Neural progenitor cell (in vitro differentiated cells): Measurements from ENCODE around the gene OTULIN. TPM values are rescaled to one million over a fixed set of nuclear protein-coding genes. Genes with fewer than 3 reads are reported as not detected.

ENCODE experiments used
- DNase-seq: peaks from one replicate; pipeline ENCODE4 v3.0.0-alpha.2; 2016; ENCODE audit warnings: low spot score
- H2AFZ ChIP-seq: fragments of 200-600 bp; sonication (generic); replicated peaks from 2 replicates; pipeline ENCODE4 v1.6.1; 2016; ENCODE audit warnings: antibody characterized with exemption
- H3F3A ChIP-seq: fragments of 200-600 bp; sonication (generic); 2 replicates; pipeline ENCODE4 v1.6.1; 2016; ENCODE audit warnings: antibody characterized with exemption, low read depth
- H3K27ac ChIP-seq: fragments of 200-600 bp; sonication (generic); 2 replicates; pipeline ENCODE4 v1.5.1; 2016; ENCODE audit warnings: mild to moderate bottlenecking
- H3K27me3 ChIP-seq: fragments of 200-600 bp; sonication (generic); 2 replicates; pipeline ENCODE4 v1.6.1; 2016; ENCODE audit warnings: mild to moderate bottlenecking, moderate library complexity
- H3K36me3 ChIP-seq: fragments of 200-600 bp; sonication (generic); 2 replicates; pipeline ENCODE4 v1.5.1; 2016
- H3K4me1 ChIP-seq: fragments of 200-600 bp; sonication (generic); 2 replicates; pipeline ENCODE4 v1.6.1; 2016; ENCODE audit warnings: mixed run types
- H3K4me2 ChIP-seq: fragments of 200-600 bp; sonication (generic); 2 replicates; pipeline ENCODE4 v1.6.1; 2016
- H3K4me3 ChIP-seq: fragments of 200-600 bp; sonication (generic); 2 replicates; pipeline ENCODE4 v1.5.1; 2016
- H3K79me2 ChIP-seq: fragments of 200-600 bp; sonication (generic); 2 replicates; pipeline ENCODE4 v1.6.1; 2016; ENCODE audit warnings: low read depth
- H3K9ac ChIP-seq: fragments of 200-600 bp; sonication (generic); 2 replicates; pipeline ENCODE4 v1.6.1; 2016
- H3K9me3 ChIP-seq: fragments of 200-600 bp; sonication (generic); 2 replicates; pipeline ENCODE4 v1.5.1; 2016; ENCODE audit warnings: low read depth
- H4K20me1 ChIP-seq: fragments of 200-600 bp; sonication (generic); 2 replicates; pipeline ENCODE4 v1.6.1; 2016; ENCODE audit warnings: low read depth
- H3K27ac Mint-ChIP-seq: 3 replicates; pipeline ENCODE4 v1.8.0; 2021; ENCODE audit warnings: mixed read lengths
- H3K27me3 Mint-ChIP-seq: 2 replicates; pipeline ENCODE4 v1.8.0; 2022; ENCODE audit warnings: low read depth, mild to moderate bottlenecking, inconsistent platforms, moderate library complexity, mixed read lengths; ENCODE audit not compliant: insufficient read depth
- H3K36me3 Mint-ChIP-seq: 3 replicates; pipeline ENCODE4 v1.8.0; 2021; ENCODE audit warnings: mixed read lengths
- H3K4me1 Mint-ChIP-seq: 3 replicates; pipeline ENCODE4 v1.8.0; 2021; ENCODE audit warnings: mixed read lengths
- H3K4me3 Mint-ChIP-seq: 3 replicates; pipeline ENCODE4 v1.8.0; 2021; ENCODE audit warnings: mild to moderate bottlenecking, moderate library complexity, mixed read lengths
- H3K9me3 Mint-ChIP-seq: 3 replicates; pipeline ENCODE4 v1.8.0; 2020; ENCODE audit warnings: mixed read lengths
- CTCF ChIP-seq: fragments of 200-600 bp; sonication (generic); IDR thresholded peaks from 2 replicates; pipeline ENCODE4 v1.5.1; 2017; ENCODE audit warnings: antibody characterized with exemption, mild to moderate bottlenecking
- EZH2 ChIP-seq: fragments of 200-600 bp; sonication (generic); IDR thresholded peaks from 2 replicates; pipeline ENCODE4 v1.6.1; 2017; ENCODE audit warnings: antibody characterized with exemption, mild to moderate bottlenecking, moderate library complexity
- EZH2phosphoT487 ChIP-seq: fragments of 200-600 bp; sonication (generic); IDR thresholded peaks from 2 replicates; pipeline ENCODE4 v1.6.1; 2017; ENCODE audit warnings: antibody characterized with exemption
- total RNA-seq: library from RNA; depleted of rRNA; stranded (reverse); fragments of >200 nt; gene quantifications from 2 replicates; pipeline ENCODE4 v1.2.3, GENCODE V29; 2015; ENCODE audit warnings: low replicate concordance

The OTULIN gene
- total RNA-seq, 1 donor from 2014 or later: 23.1 TPM

DNA sequence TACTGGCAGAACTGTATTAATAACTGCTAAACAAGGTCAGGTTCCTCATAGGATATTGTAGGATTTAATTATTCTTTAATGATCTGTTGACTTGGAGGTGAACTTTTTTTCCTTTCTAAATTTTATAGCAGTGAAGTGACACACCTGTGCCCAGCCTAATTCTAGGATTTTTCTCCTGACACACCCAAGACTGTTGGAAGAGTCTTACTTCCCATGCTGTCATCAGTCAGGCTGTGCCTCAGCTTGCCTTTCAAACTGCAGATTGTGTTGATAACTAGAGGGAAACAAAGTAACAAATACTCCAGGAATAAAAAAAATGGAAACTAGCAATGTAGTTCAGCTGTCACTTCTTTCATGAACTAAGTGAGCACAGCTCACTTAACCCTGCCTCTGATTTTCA lies 22.0 kb downstream of the OTULIN start:
- H3K27me3 ChIP-seq: no peaks in the 10 kb centered on the region
- H3K27ac ChIP-seq: no peak overlapping the region
- DNase-seq: no peak
- Mint-ChIP-seq H3K36me3 (peaks cover 36% of the 10 kb centered on the region), H3K27me3 (peaks cover 2% of the 10 kb centered on the region), H3K4me3 (no peak overlapping the region), H3K27ac (no peak overlapping the region), H3K4me1 (peaks cover 4% of the 10 kb centered on the region), H3K9me3 (no peaks in the 10 kb centered on the region)
- H3K4me1 ChIP-seq: no peaks in the 10 kb centered on the region
- TF ChIP-seq EZH2phosphoT487 (no peak), EZH2 (no peak), CTCF (no peak)
- no peaks in the 10 kb centered on the region for H3F3A ChIP-seq
- H3K4me3 ChIP-seq: no peak overlapping the region
- H4K20me1 ChIP-seq: peaks cover 5% of the 10 kb centered on the region
- no peaks in the 10 kb centered on the region for H3K9me3 ChIP-seq
- H2AFZ ChIP-seq: no peak overlapping the region
- peaks cover 15% of the 10 kb centered on the region for H3K36me3 ChIP-seq
- no peak overlapping the region for H3K4me2 ChIP-seq
- H3K9ac ChIP-seq: no peak overlapping the region
- no peaks in the 10 kb centered on the region for H3K79me2 ChIP-seq

- no peaks in the 10 kb centered on the region for H3K9me3 Mint-ChIP-seq
- Histone ChIP-seq H3K27ac (no peak overlapping the region), H3K4me1 (no peaks in the 10 kb centered on the region), H3K27me3 (no peaks in the 10 kb centered on the region), H3K79me2 (no peaks in the 10 kb centered on the region), H2AFZ (no peak overlapping the region), H3K36me3 (peaks cover 15% of the 10 kb centered on the region), H3K9ac (no peak overlapping the region), H3K4me2 (no peak overlapping the region), H3F3A (no peaks in the 10 kb centered on the region), H3K9me3 (no peaks in the 10 kb centered on the region), H3K4me3 (no peak overlapping the region), H4K20me1 (peaks cover 5% of the 10 kb centered on the region)
- peaks cover 4% of the 10 kb centered on the region for H3K4me1 Mint-ChIP-seq
- H3K36me3 Mint-ChIP-seq: peaks cover 36% of the 10 kb centered on the region
- DNase-seq: no peak
- TF ChIP-seq EZH2 (no peak), CTCF (no peak), EZH2phosphoT487 (no peak)
- no peak overlapping the region for H3K4me3 Mint-ChIP-seq
- peaks cover 2% of the 10 kb centered on the region for H3K27me3 Mint-ChIP-seq
- no peak overlapping the region for H3K27ac Mint-ChIP-seq
Measured at GRCh38 chr5:14687023-14687665, 22.6 kb downstream of the OTULIN start.

DNA sequence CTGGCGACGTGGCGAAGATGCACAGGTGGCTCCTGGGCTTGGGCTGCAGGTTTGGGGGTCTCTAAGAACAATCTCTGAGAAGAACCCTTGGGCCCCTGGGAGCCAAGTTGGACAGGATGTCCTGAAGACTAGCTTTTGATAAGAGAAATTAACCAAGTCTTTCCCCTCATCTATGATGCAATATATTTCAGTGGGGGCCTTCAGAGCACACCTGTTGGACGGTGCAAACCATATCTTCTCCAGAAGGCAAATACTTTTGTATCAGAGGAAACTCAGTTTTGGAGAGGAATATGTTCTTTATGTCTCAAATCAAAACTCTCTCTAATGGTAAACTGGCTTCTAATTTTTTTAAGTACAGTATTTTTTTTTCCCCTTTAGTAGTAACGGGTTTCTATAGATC lies 28.6 kb downstream of the OTULIN start:
- no peak overlapping the region for H3K4me3 Mint-ChIP-seq
- Histone ChIP-seq H3K4me2 (no peak overlapping the region), H3K4me1 (no peaks in the 10 kb centered on the region), H3K36me3 (peaks cover 13% of the 10 kb centered on the region), H3K79me2 (no peaks in the 10 kb centered on the region), H3K27me3 (no peaks in the 10 kb centered on the region), H4K20me1 (no peaks in the 10 kb centered on the region), H2AFZ (no peak overlapping the region), H3F3A (no peaks in the 10 kb centered on the region), H3K9me3 (no peaks in the 10 kb centered on the region), H3K4me3 (no peak overlapping the region), H3K9ac (no peak overlapping the region), H3K27ac (no peak overlapping the region)
- TF ChIP-seq CTCF: no peak
- TF ChIP-seq EZH2: no peak
- no peak for TF ChIP-seq EZH2phosphoT487
- no peaks in the 10 kb centered on the region for H3K4me1 Mint-ChIP-seq
- H3K27me3 Mint-ChIP-seq: no peaks in the 10 kb centered on the region
- no peaks in the 10 kb centered on the region for H3K9me3 Mint-ChIP-seq
- DNase-seq: no peak
- no peak overlapping the region for H3K27ac Mint-ChIP-seq
- peaks cover 56% of the 10 kb centered on the region for H3K36me3 Mint-ChIP-seq
